ENCODE data around the gene MEIKIN.

DNA sequence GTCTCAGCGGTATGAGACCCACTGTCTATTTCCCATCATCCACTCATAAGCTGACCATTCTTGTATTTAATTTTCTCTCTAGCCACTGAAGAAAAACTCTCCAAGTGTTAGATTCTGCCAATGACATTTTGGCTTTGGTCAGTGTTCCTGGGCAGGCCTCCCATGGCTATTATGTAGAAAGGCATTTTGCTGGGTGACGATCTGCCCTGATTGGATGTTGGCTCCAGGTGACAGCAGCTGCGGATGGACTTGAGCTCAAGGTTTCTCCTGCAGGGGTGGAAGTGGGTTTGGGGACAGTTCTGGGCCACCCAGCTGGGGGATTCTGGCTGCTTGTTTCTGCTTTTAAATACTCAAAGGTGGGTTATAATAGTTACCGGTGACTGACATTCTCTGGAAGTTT is 34.4 kb upstream of the MEIKIN start:
- TF ChIP-seq, protein P1, sequence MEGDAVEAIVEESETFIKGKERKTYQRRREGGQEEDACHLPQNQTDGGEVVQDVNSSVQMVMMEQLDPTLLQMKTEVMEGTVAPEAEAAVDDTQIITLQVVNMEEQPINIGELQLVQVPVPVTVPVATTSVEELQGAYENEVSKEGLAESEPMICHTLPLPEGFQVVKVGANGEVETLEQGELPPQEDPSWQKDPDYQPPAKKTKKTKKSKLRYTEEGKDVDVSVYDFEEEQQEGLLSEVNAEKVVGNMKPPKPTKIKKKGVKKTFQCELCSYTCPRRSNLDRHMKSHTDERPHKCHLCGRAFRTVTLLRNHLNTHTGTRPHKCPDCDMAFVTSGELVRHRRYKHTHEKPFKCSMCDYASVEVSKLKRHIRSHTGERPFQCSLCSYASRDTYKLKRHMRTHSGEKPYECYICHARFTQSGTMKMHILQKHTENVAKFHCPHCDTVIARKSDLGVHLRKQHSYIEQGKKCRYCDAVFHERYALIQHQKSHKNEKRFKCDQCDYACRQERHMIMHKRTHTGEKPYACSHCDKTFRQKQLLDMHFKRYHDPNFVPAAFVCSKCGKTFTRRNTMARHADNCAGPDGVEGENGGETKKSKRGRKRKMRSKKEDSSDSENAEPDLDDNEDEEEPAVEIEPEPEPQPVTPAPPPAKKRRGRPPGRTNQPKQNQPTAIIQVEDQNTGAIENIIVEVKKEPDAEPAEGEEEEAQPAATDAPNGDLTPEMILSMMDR (conservative IDR thresholded peaks at IDR 0.05 in 1 of 2, IDR thresholded peaks at IDR 0.05 in 1 of 2; ENCODE audit: low read depth in 1 of 2, low read length in 2 of 2) = no peak
- no peak for TF ChIP-seq EZH2 (IDR thresholded peaks at IDR 0.05; ENCODE audit: low read length, missing control alignments)

Data from fibroblast of lung (primary cell).